Dendritic cell treated with granulocyte-macrophage colony-stimulating factor and Interleukin-4, amounts not matched to agents 40 ng/mL and 50 ng/mL, for 4 days (primary cell): ENCODE results near the gene SPACA5B.
"Not testable (repeated sequence)": the region's sequence is repeated elsewhere in the genome, so short reads cannot be mapped to it uniquely, and the experiment has no call there.

Experiments used
- H3K27ac Mint-ChIP-seq: one replicate; pipeline ENCODE4 v1.8.0; 2022; ENCODE audit warnings: mild to moderate bottlenecking, mixed read lengths
- H3K27me3 Mint-ChIP-seq: one replicate; pipeline ENCODE4 v1.8.0; 2022; ENCODE audit warnings: mild to moderate bottlenecking, mixed read lengths
- H3K36me3 Mint-ChIP-seq: one replicate; pipeline ENCODE4 v1.8.0; 2022; ENCODE audit warnings: low read depth, mixed read lengths
- H3K4me1 Mint-ChIP-seq: one replicate; pipeline ENCODE4 v1.8.0; 2022; ENCODE audit warnings: low read depth, mixed read lengths
- H3K4me3 Mint-ChIP-seq: one replicate; pipeline ENCODE4 v1.8.0; 2022; ENCODE audit warnings: mild to moderate bottlenecking, moderate library complexity, mixed read lengths
- H3K9me3 Mint-ChIP-seq: one replicate; pipeline ENCODE4 v1.8.0; 2022; ENCODE audit warnings: mixed read lengths
- intact Hi-C: fragments of 100-400 bp; cut with micrococcal nuclease; formaldehyde crosslinking; loops from one replicate; pipeline ENCODE4 v1.15.0; 2022

SPACA5B gene

DNA sequence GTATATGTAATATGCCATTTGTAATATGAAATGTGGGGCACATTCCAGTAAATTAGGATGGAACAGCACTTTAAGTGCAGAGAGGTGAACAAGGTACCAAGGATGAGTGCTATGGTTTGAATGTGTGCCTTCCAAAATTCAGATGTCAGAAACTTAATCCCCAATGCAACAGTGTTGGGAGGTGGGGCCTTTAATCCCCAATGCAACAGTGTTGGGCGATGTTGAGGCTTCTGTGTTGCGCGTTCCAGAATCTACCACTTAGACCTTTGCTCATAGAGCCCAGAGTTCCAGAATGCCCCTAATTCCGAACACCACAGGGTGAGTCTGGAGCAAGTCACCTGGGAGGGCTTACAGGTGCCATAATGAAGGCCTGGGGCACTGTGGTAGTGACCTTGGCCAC is at the start of gene SPACA5B:
Gene SPACA5B (plus strand): TSS at position 301 of the 400 bp plus-strand sequence. CDS start 62 bp downstream, at position 363.
- H3K4me3 Mint-ChIP-seq, intact Hi-C loops, H3K9me3 Mint-ChIP-seq, H3K36me3 Mint-ChIP-seq, H3K27me3 Mint-ChIP-seq, H3K4me1 Mint-ChIP-seq, H3K27ac Mint-ChIP-seq: not testable (repeated sequence)

DNA sequence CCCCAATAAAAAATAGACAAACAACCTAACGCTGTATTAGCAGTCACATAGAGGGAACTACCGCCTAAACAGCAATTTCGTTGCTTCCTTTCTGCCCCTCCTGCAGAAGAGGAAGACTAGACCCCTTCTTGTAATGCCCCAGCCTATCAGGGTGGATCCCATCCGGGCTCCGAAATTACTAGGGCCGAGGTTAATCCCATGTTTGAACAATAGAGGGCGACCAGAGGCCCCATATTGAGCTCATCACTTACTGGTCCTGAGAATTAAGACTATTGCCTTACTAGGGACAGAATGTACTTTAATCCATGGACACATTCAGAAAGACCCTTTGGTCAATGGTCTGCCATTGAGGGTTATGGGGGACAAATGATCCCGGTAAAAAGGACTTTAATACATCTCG is 47.2 kb upstream of the SPACA5B start:
- Mint-ChIP-seq H3K27ac (no peak overlapping the region), H3K4me3 (no peak overlapping the region), H3K4me1 (peaks cover 5% of the 10 kb centered on the region), H3K27me3 (no peaks in the 10 kb centered on the region), H3K36me3 (no peaks in the 10 kb centered on the region), H3K9me3 (no peaks in the 10 kb centered on the region)
- intact Hi-C loops: no loop called here

DNA sequence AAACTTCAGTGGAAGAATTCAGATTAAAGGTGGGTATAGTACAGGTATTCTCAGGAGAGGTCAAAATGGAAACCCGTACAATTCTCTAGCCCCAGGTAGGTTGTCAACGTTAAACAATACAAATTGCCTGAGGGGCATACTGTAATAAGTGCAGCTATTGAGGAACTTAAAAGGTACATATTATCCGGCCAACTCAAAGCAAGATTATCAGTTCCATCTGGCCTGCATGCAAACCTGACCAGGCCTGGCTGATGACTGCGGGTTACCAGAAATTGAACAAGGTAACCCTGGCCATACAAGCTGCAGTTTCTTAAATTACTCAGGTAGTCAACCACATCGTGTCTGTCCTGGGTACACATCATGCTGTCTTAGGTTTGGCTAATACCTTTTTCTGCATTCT is 46.7 kb upstream of the SPACA5B start:
- no peaks in the 10 kb centered on the region for H3K27me3 Mint-ChIP-seq
- H3K4me1 Mint-ChIP-seq: peaks cover 5% of the 10 kb centered on the region
- H3K27ac Mint-ChIP-seq: no peak overlapping the region
- H3K9me3 Mint-ChIP-seq: no peaks in the 10 kb centered on the region
- intact Hi-C loops: no loop called here
- no peak overlapping the region for H3K4me3 Mint-ChIP-seq
- H3K36me3 Mint-ChIP-seq: no peaks in the 10 kb centered on the region

DNA sequence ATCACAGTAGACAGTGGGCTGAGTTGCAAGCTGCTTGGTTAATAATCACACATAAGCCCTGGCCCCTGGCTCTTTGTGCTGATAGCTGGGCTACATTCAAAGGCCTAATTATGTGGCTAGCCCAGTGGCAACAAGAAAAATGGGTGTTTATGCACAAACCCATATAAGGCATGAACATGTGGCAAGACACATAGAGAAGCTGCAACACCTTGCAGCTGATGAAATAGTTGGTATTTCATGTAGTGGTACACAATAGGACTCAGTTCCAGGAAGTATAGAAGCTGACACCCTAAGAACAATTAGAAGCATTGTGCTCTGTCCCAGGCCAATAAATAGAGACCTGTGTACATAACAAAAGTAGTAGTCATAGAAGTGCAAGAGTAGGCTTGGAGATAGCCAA is 44.3 kb upstream of the SPACA5B start:
- intact Hi-C loops: no loop called here
- no peaks in the 10 kb centered on the region for H3K9me3 Mint-ChIP-seq
- H3K4me3 Mint-ChIP-seq: no peak overlapping the region
- H3K27me3 Mint-ChIP-seq: no peaks in the 10 kb centered on the region
- H3K27ac Mint-ChIP-seq: no peak overlapping the region
- H3K4me1 Mint-ChIP-seq: peaks cover 5% of the 10 kb centered on the region
- H3K36me3 Mint-ChIP-seq: no peaks in the 10 kb centered on the region

DNA sequence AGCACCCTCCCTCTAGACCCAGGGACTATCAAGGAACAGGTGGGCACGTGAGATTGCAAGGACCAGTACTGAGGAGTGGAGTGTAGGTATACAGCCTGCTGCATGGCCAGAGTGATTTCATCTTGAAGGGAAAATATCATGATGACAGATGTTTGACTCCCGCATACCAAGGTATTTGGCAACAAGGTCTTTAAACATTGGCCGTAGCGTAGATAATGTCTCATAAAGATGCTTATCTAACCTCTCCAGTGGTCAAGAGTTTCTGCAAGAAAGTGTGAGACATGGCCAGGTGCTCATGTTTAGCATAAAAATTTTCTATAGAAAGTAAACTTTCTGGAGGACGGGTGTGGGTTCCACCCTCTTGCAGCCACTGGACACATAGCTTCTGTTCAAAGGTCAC is 40.3 kb upstream of the SPACA5B start:
- intact Hi-C loops: no loop called here
- Mint-ChIP-seq H3K4me1 (no peaks in the 10 kb centered on the region), H3K27me3 (no peaks in the 10 kb centered on the region), H3K9me3 (no peaks in the 10 kb centered on the region), H3K36me3 (no peaks in the 10 kb centered on the region), H3K27ac (no peak overlapping the region), H3K4me3 (no peak overlapping the region)

DNA sequence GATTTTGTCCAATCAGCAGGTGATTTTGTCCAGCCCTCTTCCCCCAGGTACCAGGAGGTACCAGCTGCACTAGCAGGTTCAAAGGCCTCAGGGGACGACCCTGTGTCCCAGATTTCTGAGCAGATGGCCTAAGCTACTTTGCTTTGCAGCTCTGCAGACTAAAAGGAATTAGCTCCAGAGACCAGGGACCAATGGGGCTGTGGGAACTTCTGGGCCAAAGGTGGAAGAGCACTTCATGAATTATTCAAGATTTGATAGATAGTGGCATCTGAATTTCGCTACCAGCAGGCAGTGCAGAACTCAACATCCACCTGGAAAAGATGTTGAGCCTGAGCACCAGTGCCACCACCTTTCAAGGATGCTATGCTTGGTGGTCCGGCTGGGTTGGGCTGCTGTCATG is 37.9 kb upstream of the SPACA5B start:
- H3K4me3 Mint-ChIP-seq, H3K4me1 Mint-ChIP-seq, intact Hi-C loops, H3K27me3 Mint-ChIP-seq, H3K9me3 Mint-ChIP-seq, H3K36me3 Mint-ChIP-seq, H3K27ac Mint-ChIP-seq: not testable (repeated sequence)

DNA sequence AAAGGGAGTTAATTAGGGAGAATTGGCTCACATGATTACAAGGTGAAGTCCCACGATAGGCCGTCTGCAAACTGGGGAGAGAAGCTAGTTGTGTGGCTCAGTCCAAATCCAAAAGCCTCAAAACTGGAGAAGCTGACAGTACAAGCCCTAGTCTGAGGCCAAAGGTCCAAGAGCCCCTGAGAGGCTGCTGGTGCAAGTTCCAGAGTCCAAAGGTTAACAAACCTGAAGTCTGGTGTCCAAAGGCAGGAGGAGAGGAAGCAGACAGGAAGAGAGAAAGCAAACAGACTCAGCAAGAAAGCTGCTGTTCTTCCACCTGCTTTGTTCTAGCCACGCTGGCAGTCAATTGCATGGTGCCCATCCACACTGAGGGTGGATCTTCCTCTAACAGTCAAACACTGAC is 29.0 kb upstream of the SPACA5B start:
- H3K9me3 Mint-ChIP-seq: no peaks in the 10 kb centered on the region
- H3K27me3 Mint-ChIP-seq: no peaks in the 10 kb centered on the region
- no peaks in the 10 kb centered on the region for H3K36me3 Mint-ChIP-seq
- no peak overlapping the region for H3K4me3 Mint-ChIP-seq
- no peaks in the 10 kb centered on the region for H3K4me1 Mint-ChIP-seq
- H3K27ac Mint-ChIP-seq: no peak overlapping the region
- intact Hi-C loops: no loop called here

DNA sequence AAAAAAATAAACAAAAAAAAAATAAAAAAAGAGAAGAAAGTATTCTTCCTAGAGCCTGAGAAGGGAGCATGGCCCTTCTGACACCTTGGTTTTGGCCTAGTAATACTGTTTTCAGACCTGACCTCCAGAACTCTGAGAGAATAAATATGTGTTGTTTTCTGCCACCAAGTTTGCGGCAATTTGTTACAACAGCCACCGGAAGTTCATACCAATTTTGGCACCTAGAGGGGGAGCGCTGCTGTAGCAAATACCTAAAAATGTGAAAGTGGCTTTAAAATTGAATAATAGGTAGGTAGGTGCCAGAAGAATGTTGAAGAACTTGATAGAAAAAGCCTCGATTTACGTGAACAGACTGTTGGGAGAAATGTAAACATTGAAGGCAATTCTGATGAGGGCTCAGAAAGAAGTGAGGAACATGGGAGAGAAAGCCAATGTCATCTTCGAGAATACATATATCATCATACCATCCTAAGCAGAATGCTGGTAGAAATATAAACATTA is 27.5 kb upstream of the SPACA5B start:
- no peak overlapping the region for H3K4me3 Mint-ChIP-seq
- H3K9me3 Mint-ChIP-seq: no peaks in the 10 kb centered on the region
- H3K27me3 Mint-ChIP-seq: no peaks in the 10 kb centered on the region
- H3K4me1 Mint-ChIP-seq: no peaks in the 10 kb centered on the region
- H3K27ac Mint-ChIP-seq: no peak overlapping the region
- intact Hi-C loops: no loop called here
- no peaks in the 10 kb centered on the region for H3K36me3 Mint-ChIP-seq

DNA sequence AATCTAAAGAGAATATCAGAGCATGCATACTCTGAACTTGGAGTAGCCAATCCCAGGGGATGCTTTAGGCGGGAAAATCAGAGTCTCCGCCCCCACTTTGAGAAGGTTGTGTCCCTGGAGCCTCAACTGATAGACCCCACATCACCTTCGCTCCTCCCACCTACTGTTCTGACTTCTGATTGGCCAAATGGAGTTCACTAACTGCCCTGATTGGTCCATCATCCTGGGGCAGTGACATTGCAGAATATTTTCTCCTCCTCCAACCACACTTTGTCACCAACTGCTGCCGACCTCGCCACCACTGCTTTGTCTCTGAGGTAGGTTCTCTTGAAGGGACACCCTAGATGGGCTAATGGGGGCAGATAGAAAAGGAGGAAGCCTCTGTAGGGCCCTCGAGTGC is 22.7 kb upstream of the SPACA5B start:
- no peak overlapping the region for H3K4me3 Mint-ChIP-seq
- no peaks in the 10 kb centered on the region for H3K27me3 Mint-ChIP-seq
- no peak overlapping the region for H3K27ac Mint-ChIP-seq
- H3K4me1 Mint-ChIP-seq: no peaks in the 10 kb centered on the region
- intact Hi-C loops: no loop called here
- H3K36me3 Mint-ChIP-seq: no peaks in the 10 kb centered on the region
- H3K9me3 Mint-ChIP-seq: no peaks in the 10 kb centered on the region

DNA sequence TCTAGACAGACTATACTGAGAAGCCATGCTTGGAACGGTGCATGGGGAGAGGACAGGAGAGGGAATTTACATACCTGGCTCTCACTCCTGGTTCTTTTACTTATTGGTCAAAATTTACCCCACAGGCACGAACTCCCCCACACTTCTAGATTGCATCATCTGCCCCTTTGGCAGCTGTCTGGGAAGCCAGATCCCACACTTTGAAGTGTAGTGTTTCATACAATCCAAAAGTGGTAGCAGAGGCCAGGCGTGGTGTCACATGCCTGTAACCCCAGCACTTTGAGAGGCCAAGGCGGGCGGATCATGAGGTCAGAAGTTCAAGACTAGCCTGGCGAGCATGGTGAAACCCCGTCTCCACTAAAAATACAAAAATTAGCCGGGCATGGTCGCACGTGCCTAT is 5.1 kb upstream of the SPACA5B start:
- H3K4me3 Mint-ChIP-seq, H3K36me3 Mint-ChIP-seq, intact Hi-C loops, H3K27me3 Mint-ChIP-seq, H3K4me1 Mint-ChIP-seq, H3K9me3 Mint-ChIP-seq, H3K27ac Mint-ChIP-seq: not testable (repeated sequence)

DNA sequence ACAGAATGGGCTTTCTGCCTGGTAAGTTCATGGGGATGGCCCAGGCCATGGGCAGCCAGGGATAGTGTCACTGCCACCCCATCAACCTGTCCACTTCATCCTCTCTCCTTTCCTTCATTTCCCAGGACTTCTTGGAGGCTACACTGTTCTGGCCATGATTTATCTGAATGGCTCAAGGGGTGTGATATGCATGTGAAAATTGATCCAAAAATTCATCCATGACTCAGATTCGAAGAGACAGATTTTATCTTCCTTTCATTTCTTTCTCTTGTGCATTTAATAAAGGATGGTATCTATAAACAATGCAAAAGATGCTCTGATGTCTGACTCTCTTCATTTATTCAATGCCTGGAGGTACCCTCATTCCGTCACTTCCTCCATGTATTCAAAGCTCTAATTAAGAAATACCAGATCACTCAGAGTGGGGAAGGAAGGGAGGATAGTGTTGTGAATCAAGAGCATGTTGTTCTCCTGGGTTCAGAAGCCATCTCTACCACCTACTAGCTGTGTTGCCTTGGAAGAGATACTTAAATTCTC is 1.9 kb downstream of the SPACA5B start:
- H3K36me3 Mint-ChIP-seq, intact Hi-C loops: not testable (repeated sequence)

DNA sequence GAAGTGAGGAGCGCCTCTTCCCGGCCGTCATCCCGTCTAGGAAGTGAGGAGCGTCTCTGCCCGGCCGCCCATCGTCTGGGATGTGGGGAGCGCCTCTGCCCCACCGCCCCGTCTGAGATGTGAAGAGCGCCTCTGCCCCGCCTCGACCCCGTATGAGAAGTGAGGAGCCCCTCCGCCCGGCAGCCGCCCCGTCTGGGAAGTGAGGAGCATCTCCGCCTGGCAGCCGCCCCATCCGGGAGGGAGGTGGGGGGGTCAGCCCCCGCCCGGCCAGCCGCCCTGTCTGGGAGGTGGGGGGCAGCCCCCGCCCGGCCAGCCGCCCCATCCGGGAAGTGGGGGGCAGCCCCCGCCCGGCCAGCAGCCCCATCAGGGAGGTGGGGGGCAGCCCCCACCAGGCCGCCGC is 8.7 kb downstream of the SPACA5B start:
- intact Hi-C loops, H3K27me3 Mint-ChIP-seq, H3K36me3 Mint-ChIP-seq, H3K4me3 Mint-ChIP-seq, H3K9me3 Mint-ChIP-seq, H3K4me1 Mint-ChIP-seq, H3K27ac Mint-ChIP-seq: not testable (repeated sequence)

More for the DNA sequence above, 1.9 kb downstream of the SPACA5B start:
- not testable (repeated sequence) for H3K27ac Mint-ChIP-seq, H3K4me1 Mint-ChIP-seq, H3K4me3 Mint-ChIP-seq, H3K9me3 Mint-ChIP-seq, H3K27me3 Mint-ChIP-seq

DNA sequence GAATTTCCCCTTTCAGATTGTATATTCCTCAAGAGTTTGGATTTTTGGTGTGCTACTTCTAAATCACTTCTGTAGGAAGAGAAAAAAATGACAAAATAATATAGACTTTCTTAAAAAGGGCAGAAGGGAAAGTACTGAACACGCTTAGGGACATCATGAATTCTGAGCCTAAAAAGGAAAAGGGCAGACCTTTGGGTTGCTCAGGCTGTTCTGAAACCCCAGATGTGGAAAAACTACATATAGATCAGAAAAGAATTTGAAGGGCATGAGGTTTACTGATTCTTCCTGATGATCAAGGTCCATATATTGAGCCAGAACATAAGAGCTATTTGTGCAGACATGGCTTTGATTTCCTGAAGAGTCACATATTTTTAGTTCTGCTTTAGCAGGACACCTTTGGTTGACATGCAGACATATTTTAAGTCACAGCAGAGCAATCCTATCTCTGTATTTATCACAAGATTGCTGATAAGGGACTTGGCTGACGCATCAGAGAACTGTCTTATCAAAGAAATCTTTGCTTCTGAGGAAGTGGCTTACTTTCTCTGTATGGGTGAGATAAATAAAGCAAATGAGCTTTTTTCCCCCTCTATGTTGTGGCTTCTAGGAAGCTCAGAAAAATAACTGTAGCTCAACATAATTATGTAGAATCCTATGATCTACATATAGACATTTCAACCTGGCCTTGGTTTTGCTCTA is 11.5 kb downstream of the SPACA5B start:
- H3K27me3 Mint-ChIP-seq, H3K27ac Mint-ChIP-seq, H3K4me1 Mint-ChIP-seq, H3K4me3 Mint-ChIP-seq, H3K9me3 Mint-ChIP-seq, intact Hi-C loops, H3K36me3 Mint-ChIP-seq: not testable (repeated sequence)

DNA sequence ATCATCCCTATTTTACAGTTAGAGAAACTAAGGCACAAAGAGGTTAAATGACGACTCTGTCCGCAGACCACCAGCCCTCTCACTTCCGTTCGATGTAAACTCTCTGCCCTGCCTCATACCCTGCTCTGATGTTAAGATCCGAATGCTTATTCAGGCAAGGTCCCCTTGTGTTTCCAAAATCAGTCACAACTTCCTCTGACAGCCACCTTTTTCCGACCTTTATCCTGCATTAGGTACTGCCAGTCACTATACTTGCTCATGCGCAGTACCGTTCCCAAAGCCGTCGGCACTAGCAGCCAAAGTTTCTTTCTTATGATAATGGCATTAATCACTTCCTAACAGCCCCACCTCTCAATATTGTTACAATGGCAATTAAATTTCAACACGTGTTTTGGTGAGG is 12.3 kb downstream of the SPACA5B start:
- H3K36me3 Mint-ChIP-seq, H3K4me3 Mint-ChIP-seq, H3K9me3 Mint-ChIP-seq, H3K4me1 Mint-ChIP-seq, intact Hi-C loops, H3K27me3 Mint-ChIP-seq, H3K27ac Mint-ChIP-seq: not testable (repeated sequence)

DNA sequence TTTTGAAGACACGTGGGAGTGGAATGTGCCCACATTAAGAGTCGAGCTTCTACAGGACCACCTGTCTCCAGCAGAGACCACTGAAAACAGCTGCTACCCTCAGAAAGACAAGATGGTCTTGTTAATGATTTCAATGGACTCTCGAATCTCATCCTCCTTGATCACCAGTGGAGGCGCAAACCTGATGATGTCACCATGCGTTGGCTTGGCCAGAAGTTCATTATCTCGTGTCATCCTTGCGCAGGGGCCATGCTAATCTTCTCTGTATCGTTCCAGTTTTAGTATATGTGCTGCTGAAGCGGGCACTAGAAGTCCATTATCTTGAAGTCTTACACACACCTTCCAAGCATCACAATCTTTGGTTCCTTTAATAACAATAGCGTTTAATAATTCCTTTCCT is 23.3 kb downstream of the SPACA5B start:
- Mint-ChIP-seq H3K36me3 (no peaks in the 10 kb centered on the region), H3K27ac (no peak overlapping the region), H3K27me3 (peaks cover 1% of the 10 kb centered on the region), H3K9me3 (no peaks in the 10 kb centered on the region), H3K4me3 (no peak overlapping the region), H3K4me1 (no peaks in the 10 kb centered on the region)
- intact Hi-C loops: no loop called here
